ENCODE data around the gene AHCY.
"Not testable (repeated sequence)": the region's sequence is repeated elsewhere in the genome, so short reads cannot be mapped to it uniquely, and the experiment has no call there.

DNA sequence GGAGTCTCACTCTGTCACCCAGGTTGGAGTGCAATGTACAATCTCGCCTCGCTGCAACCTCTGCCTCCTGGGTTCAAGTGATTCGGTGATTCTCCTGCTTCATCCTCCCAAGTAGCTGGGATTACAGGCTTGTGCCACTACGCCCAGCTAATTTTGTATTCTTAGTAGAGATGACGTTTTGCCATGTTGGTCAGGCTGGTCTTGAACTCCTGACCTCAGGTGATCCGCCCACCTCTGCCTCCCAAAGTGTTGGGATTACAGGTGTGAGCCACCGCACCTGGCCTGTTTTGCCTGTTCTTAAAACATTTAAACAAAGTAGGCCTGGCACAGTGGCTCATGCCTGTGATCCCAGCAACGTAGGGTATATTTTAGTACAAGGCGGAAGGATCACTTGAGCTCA, 38.0 kb upstream of the AHCY start:
- TF ChIP-seq POLR2A, CTCF (IDR thresholded peaks at IDR 0.05): not testable (repeated sequence)
